Mononuclear cell (primary cell): Measurements from ENCODE around the gene GET4. TPM values are rescaled to one million over a fixed set of nuclear protein-coding genes. Genes with fewer than 3 reads are reported as not detected.
A peak's percentile ranks its signal among the peaks of the same experiment; 100 is the strongest.
"Not testable (repeated sequence)": the region's sequence is repeated elsewhere in the genome, so short reads cannot be mapped to it uniquely, and the experiment has no call there.

Experiments used
- H3K27me3 ChIP-seq: 2 replicates; pipeline ENCODE4 v1.6.0; 2011; ENCODE audit warnings: low read length, control low read depth; ENCODE audit not compliant: insufficient read depth
- H3K4me1 ChIP-seq: 2 replicates; pipeline ENCODE4 v1.5.1; 2011; ENCODE audit warnings: mild to moderate bottlenecking, low read length, control low read depth; ENCODE audit not compliant: insufficient read depth
- H3K4me3 ChIP-seq: 2 replicates; pipeline ENCODE4 v1.5.1; 2011; ENCODE audit warnings: mild to moderate bottlenecking, low read length, moderate library complexity
- H3K9me3 ChIP-seq: 2 replicates; pipeline ENCODE4 v1.5.1; 2011; ENCODE audit warnings: low read depth, mild to moderate bottlenecking, control low read depth, low read length
- total RNA-seq: library from RNA; depleted of rRNA; stranded (reverse); fragments of >200 nt; gene quantifications from one replicate; pipeline ENCODE4 v1.2.3, GENCODE V29; 2012

GET4 gene
- total RNA-seq, 1 donor = 20.7 TPM

DNA sequence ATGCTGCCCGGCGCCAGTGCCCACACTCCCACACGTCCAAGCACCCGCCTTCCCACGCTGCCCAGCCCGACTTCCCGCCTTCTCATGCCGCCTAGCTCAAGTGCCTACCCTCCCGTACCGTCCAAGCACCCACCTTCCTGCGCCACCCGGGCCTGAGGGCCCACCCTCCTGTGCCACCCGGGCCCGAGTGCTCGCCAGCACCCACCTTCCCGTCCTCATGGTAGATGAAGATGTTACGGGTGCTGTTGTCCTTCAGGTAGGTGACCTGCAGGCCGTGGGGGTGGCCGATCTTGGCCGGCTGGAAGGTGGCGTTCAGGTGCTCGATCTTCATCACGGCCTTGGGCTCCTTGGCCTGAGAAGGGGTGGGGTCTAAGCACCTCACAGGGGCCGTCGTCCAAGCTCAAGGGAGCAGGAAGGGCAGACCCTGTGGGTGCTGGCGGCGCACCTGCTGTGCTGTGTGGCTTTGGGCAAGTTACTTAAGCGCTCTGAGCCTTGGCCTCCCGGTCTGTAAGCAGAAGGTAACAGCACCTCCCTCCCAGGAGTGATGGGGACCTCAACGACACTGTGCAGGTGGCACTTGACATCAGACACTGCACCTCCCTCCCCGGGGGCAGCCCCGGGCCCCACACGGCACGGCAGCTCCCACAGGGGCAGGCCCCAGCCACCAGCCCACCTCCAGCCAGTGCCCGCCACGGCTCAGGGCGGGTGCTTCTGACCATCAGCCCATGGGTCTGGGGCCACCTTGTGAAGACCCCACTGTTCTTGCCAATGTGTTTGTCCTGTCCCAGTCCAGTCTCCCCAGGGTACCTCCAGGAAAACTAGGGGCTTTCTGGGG, 27.8 kb downstream of the GET4 start:
- peaks cover 5% of the 10 kb centered on the region for H3K4me1 ChIP-seq
- no peaks in the 10 kb centered on the region for H3K9me3 ChIP-seq
- no peak overlapping the region for H3K4me3 ChIP-seq
- no peaks in the 10 kb centered on the region for H3K27me3 ChIP-seq

- Histone ChIP-seq H3K27me3 (no peaks in the 10 kb centered on the region), H3K4me3 (no peak overlapping the region), H3K9me3 (no peaks in the 10 kb centered on the region), H3K4me1 (peaks cover 12% of the 10 kb centered on the region)
Measured at GRCh38 chr7:904847-905246, 28.5 kb downstream of the GET4 start.

GRCh38 chr7:906776-907157, 30.4 kb downstream of the GET4 start:
- Histone ChIP-seq H3K4me3 (no peak overlapping the region), H3K9me3 (no peaks in the 10 kb centered on the region), H3K27me3 (no peaks in the 10 kb centered on the region), H3K4me1 (peaks cover 25% of the 10 kb centered on the region)

- no peaks in the 10 kb centered on the region for H3K9me3 ChIP-seq
- no peak overlapping the region for H3K4me3 ChIP-seq
- peaks cover 25% of the 10 kb centered on the region for H3K4me1 ChIP-seq
- no peaks in the 10 kb centered on the region for H3K27me3 ChIP-seq
Measured at GRCh38 chr7:907158-907980, 31.0 kb downstream of the GET4 start.

- Histone ChIP-seq H3K27me3 (no peaks in the 10 kb centered on the region), H3K4me1 (peaks cover 31% of the 10 kb centered on the region), H3K4me3 (no peak overlapping the region), H3K9me3 (no peaks in the 10 kb centered on the region)
Measured at GRCh38 chr7:908159-908581, 31.8 kb downstream of the GET4 start.

DNA sequence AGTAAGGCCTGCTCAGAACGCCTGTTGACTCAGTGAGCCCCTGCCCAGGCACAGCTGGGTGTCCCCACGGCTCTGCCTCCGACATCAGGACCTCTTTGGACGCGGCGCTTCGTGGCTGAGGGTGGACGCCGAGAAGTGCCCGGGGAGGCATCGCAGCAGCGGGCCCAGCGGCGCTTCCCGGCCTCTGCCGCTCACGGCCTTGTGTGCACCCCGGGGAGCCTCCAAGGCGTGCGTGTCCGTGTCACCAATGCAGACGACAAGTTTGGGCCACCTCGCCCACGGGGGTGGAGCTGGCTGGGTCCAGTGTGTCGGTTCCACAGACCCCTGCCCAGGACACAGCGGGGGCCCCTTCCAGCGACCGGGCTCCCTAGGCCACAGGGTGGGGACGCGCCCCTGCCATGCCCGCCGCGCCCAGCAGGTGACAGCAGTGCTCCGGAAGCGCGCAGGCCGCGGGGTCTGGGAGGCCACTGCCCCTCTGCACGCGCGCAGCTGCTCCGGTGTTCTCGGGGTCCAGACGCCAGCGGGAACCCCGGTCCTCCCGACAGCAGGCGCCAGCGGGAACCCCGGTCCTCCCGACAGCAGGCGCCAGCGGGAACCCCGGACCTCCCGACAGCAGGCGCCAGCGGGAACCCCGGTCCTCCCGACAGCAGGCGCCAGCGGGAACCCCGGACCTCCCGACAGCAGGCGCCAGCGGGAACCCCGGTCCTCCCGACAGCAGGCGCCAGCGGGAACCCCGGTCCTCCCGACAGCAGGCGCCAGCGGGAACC, 32.4 kb downstream of the GET4 start:
- not testable (repeated sequence) for H3K27me3 ChIP-seq, H3K4me3 ChIP-seq, H3K9me3 ChIP-seq
- H3K4me1 ChIP-seq = peaks cover 31% of the 10 kb centered on the region

- Histone ChIP-seq H3K9me3 (no peaks in the 10 kb centered on the region), H3K4me1 (peaks cover 39% of the 10 kb centered on the region), H3K4me3 (peak overlapping the region; percentile 25), H3K27me3 (no peaks in the 10 kb centered on the region)
Measured at GRCh38 chr7:909358-910329, 33.3 kb downstream of the GET4 start.

- H3K27me3 ChIP-seq = no peaks in the 10 kb centered on the region
- H3K4me1 ChIP-seq = peaks cover 39% of the 10 kb centered on the region
- no peaks in the 10 kb centered on the region for H3K9me3 ChIP-seq
- H3K4me3 ChIP-seq = no peak overlapping the region
Measured at GRCh38 chr7:910441-910861, 34.1 kb downstream of the GET4 start.

DNA sequence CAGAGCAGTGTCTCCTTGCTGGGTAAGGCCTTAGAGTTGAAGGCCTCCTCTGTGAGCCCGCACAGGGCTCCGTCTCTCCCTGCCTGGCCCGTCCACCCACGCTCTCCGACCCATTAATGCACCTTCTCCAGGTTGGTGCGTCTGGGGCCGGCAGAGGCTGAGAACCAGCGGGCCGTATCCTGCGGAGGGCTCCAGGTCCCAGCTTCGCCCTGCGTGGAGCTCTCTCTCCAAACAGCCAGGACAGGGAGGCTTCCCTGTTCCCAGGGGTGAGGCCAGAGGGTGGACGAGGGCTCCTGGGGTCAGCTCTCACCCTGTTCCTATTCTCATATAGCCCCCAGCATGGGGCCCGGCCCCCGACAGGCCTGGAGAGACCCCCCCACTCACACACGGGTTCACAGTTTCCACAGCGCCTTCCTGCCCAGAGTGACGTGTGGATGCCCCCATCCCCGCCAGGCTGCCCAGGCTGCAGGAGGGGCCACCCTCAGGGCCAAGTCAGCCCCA, 34.6 kb downstream of the GET4 start:
- Histone ChIP-seq H3K9me3 (no peaks in the 10 kb centered on the region), H3K4me3 (no peak overlapping the region), H3K27me3 (no peaks in the 10 kb centered on the region), H3K4me1 (peaks cover 39% of the 10 kb centered on the region)

DNA sequence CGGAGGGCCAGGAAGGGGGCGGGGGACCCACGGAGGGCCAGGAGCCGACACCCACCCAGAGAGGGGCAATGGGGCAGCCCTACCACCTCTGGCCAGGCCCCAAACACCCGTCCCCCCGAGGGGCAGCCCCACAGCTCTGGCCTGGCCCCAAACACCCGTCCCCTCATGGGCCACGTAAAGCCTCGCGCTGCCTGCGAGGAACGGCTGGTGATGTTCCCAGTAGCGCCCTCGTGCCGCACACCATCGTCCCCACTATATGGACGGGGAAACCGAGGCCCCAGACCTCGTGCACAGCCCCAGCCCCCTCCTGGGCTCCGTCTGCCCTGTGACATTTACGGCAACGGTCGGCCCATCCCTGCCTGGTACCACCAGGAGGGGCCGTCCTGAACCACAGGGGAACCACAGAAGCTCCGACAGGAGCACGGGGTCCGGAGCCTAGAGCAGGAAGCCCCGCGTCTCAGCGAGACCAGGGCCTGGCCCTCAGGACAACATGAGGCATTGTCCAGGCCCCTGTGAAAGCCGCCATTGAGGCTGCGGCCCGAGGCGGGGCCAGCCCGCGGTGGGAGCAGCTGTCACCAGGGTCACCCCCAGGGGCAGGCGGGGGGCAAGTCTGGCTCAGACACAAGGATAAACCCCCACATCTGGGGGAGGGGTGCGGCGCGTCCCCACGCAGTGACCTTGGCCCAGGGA, 35.6 kb downstream of the GET4 start:
- Histone ChIP-seq H3K4me3 (no peak overlapping the region), H3K4me1 (peaks cover 39% of the 10 kb centered on the region), H3K9me3 (no peaks in the 10 kb centered on the region), H3K27me3 (no peaks in the 10 kb centered on the region)

DNA sequence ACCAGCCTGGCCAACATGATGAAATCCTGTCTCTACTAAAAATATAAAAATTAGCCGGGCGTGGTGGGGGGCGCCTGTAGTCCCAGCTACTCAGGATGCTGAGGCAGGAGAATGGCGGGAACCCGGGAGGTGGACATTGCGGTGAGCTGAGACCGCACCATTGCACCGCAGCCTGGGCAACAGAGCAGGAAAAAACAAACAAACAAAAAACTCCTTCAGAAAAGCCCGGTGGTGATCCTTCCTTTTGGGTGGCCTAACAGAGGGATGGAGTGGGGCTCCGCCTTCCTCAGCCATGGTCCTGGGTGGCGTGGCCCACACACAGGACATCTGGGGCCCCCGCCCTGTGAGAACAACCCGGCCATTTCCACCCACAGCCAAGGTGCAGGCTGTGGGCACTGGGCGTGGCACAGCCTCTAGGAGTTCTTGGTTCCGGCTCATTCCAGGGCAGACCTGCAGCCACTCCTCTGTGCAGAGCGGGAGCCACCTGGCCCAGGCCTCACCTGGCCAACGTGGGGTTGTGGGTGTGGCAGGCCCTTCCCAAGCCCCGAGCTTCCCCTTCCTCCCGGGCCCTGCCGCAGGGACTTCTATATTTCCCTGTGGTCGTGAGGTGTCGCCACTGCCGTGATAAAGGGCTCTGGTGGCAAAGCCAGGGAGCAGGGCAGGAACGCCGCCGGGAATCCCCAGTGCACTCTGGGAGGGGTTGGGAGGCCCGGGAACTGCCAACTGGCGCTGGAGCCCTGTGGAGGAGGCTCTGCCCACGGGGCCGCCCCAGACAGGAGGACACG, 37.6 kb downstream of the GET4 start:
- no peaks in the 10 kb centered on the region for H3K9me3 ChIP-seq
- H3K27me3 ChIP-seq = no peaks in the 10 kb centered on the region
- H3K4me1 ChIP-seq = peaks cover 34% of the 10 kb centered on the region
- H3K4me3 ChIP-seq = no peak overlapping the region

DNA sequence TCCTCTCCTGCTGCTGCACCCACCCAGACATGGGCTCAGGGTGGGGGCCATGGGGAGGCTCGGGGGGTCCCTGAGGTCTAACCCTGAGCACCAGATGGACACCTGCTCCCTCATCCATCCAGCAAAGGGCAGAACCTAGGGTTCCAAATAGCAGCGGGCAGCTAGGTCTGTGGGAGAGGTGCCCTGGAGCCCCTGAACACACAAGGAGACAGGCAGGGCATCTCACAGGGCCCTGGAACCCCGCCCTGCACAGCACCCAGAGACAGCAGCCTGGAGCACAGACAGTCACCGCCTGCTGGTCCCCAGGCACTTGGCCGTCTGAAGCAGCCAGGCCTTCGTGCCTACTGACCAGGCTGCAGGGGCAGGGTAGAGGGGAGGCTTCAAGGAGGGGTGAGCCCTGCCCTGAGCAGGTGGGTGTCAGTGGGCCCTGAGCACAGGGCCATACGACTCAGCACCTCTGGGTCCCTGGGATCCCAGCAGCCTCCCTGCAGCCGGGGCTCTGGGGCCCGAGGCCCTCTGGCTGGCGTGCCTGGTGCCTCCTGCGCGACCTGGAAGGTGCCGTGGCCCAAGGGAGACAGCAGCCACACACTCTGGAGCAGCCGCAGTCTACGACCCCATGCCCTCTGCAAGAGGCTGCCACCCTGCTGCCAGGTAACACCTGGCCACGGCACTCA, 38.3 kb downstream of the GET4 start:
- Histone ChIP-seq H3K27me3 (no peaks in the 10 kb centered on the region), H3K9me3 (no peaks in the 10 kb centered on the region), H3K4me3 (no peak overlapping the region), H3K4me1 (peaks cover 29% of the 10 kb centered on the region)
